ENCODE results near the gene FXYD2.

DNA sequence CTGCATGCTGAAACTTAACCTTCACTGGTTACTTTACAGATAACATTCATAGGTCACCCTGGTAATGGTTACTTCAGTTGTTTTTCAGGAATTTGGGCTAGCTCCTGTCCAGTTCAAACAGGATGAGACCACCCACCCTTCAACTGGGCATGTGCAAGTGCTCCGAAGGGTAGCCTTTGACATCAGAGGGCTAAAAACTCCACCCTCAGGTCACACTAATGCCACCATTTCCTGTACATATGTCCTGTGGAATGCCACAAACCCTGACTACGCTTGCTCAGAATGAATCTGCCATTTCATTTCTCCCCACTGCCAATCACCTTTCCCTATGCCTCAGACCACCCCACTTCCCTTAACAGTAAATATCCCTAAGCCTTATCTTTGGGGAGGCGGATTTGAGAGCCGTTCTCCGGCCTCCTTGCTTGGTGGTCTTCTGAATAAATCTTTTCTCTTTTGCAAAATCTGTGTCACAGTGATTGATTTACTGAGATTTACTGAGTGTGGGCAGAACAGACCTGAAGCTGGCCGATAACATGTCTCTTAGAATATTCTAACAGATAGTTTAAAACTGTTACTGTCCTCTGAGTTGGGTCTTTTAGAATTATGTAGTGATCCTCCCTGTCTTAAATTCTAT lies 25.4 kb upstream of the FXYD2 start:
- TF ChIP-seq, protein P1, sequence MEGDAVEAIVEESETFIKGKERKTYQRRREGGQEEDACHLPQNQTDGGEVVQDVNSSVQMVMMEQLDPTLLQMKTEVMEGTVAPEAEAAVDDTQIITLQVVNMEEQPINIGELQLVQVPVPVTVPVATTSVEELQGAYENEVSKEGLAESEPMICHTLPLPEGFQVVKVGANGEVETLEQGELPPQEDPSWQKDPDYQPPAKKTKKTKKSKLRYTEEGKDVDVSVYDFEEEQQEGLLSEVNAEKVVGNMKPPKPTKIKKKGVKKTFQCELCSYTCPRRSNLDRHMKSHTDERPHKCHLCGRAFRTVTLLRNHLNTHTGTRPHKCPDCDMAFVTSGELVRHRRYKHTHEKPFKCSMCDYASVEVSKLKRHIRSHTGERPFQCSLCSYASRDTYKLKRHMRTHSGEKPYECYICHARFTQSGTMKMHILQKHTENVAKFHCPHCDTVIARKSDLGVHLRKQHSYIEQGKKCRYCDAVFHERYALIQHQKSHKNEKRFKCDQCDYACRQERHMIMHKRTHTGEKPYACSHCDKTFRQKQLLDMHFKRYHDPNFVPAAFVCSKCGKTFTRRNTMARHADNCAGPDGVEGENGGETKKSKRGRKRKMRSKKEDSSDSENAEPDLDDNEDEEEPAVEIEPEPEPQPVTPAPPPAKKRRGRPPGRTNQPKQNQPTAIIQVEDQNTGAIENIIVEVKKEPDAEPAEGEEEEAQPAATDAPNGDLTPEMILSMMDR (IDR thresholded peaks at IDR 0.05): no peak
- TF ChIP-seq EP300 (IDR thresholded peaks at IDR 0.05): no peak
